Karpas-422 (cell line): ENCODE measurements around the gene ZACN. TPM values are rescaled to one million over a fixed set of nuclear protein-coding genes. Genes with fewer than 3 reads are reported as not detected.
"Not testable (repeated sequence)": the region's sequence is repeated elsewhere in the genome, so short reads cannot be mapped to it uniquely, and the experiment has no call there.

ENCODE experiments used
- DNase-seq: peaks from one replicate; pipeline ENCODE4 v3.0.0-alpha.2; 2015
- H2AFZ ChIP-seq: fragments of 200-600 bp; sonication (generic); 2 replicates; pipeline ENCODE4 v1.6.1; 2014; ENCODE audit warnings: antibody characterized with exemption, low read length, mixed read lengths
- H3K27ac ChIP-seq: fragments of 200-600 bp; sonication (generic); 2 replicates; pipeline ENCODE4 v1.5.1; 2014; ENCODE audit warnings: mild to moderate bottlenecking, low read length, moderate library complexity
- H3K27me3 ChIP-seq: fragments of 200-600 bp; sonication (generic); 2 replicates; pipeline ENCODE4 v1.6.1; 2014; ENCODE audit warnings: low read length, mixed read lengths
- H3K36me3 ChIP-seq: fragments of 200-600 bp; sonication (generic); 2 replicates; pipeline ENCODE4 v1.6.1; 2014; ENCODE audit warnings: low read length, mixed read lengths; ENCODE audit not compliant: insufficient read depth
- H3K4me1 ChIP-seq: fragments of 200-600 bp; sonication (generic); 2 replicates; pipeline ENCODE4 v1.6.1; 2014; ENCODE audit warnings: mild to moderate bottlenecking, low read length, mixed read lengths
- H3K4me2 ChIP-seq: fragments of 200-600 bp; sonication (generic); 2 replicates; pipeline ENCODE4 v1.6.1; 2014; ENCODE audit warnings: low read length, low read depth, mild to moderate bottlenecking; ENCODE audit not compliant: poor library complexity, severe bottlenecking
- H3K4me3 ChIP-seq: fragments of 200-600 bp; sonication (generic); 2 replicates; pipeline ENCODE4 v1.5.1; 2014; ENCODE audit warnings: mild to moderate bottlenecking, antibody characterized with exemption, low read length, mixed read lengths
- H3K79me2 ChIP-seq: fragments of 200-600 bp; sonication (generic); 2 replicates; pipeline ENCODE4 v1.6.1; 2014; ENCODE audit warnings: mild to moderate bottlenecking, low read length, mixed read lengths
- H3K9ac ChIP-seq: fragments of 200-600 bp; sonication (generic); 2 replicates; pipeline ENCODE4 v1.6.0; 2014; ENCODE audit warnings: low read length
- H3K9me2 ChIP-seq: fragments of 200-600 bp; sonication (generic), shearing (Covaris generic); replicated peaks from 2 replicates; pipeline ENCODE4 v1.6.0; 2014; ENCODE audit warnings: mild to moderate bottlenecking, low read length, moderate library complexity; ENCODE audit not compliant: insufficient read depth
- H3K9me3 ChIP-seq: fragments of 300-700, 200-600 bp; sonication (generic); 2 replicates; pipeline ENCODE4 v1.6.1; 2014; ENCODE audit warnings: low read length, mixed read lengths
- H4K20me1 ChIP-seq: fragments of 200-600 bp; sonication (generic); 2 replicates; pipeline ENCODE4 v1.6.1; 2014; ENCODE audit warnings: mild to moderate bottlenecking, antibody characterized with exemption, low read length, low read depth; ENCODE audit not compliant: insufficient read depth
- total RNA-seq: library from RNA; depleted of rRNA; stranded (reverse); fragments of >200 nt; shearing (Covaris generic); gene quantifications from 2 replicates; pipeline ENCODE4 v1.2.3, GENCODE V29; 2014; ENCODE audit warnings: low replicate concordance

Gene ZACN
- total RNA-seq, 1 experiment from 2014 or later: not detected

GRCh38 chr17:76049836-76050537, 29.0 kb upstream of the ZACN start:
- Histone ChIP-seq H3K27ac (no peak overlapping the region), H3K9me2 (no peaks in the 10 kb centered on the region), H3K4me3 (no peak overlapping the region), H3K9me3 (no peaks in the 10 kb centered on the region), H3K9ac (no peak overlapping the region), H4K20me1 (no peaks in the 10 kb centered on the region), H3K79me2 (no peaks in the 10 kb centered on the region), H3K36me3 (peaks cover 9% of the 10 kb centered on the region; the same call in 1 of the 2 replicates), H3K4me1 (peaks cover 10% of the 10 kb centered on the region), H3K4me2 (no peak overlapping the region), H3K27me3 (no peaks in the 10 kb centered on the region), H2AFZ (no peak overlapping the region)
- no peak for DNase-seq

- H3K9me3 ChIP-seq: no peaks in the 10 kb centered on the region
- H3K4me2 ChIP-seq: no peak overlapping the region
- H2AFZ ChIP-seq: no peak overlapping the region
- peaks cover 9% of the 10 kb centered on the region; the same call in 1 of the 2 replicates for H3K36me3 ChIP-seq
- H3K27ac ChIP-seq: no peak overlapping the region
- H3K9ac ChIP-seq: no peak overlapping the region
- H3K4me1 ChIP-seq: peaks cover 10% of the 10 kb centered on the region
- no peaks in the 10 kb centered on the region for H3K9me2 ChIP-seq
- DNase-seq: no peak
- H3K27me3 ChIP-seq: no peaks in the 10 kb centered on the region
- no peaks in the 10 kb centered on the region for H3K79me2 ChIP-seq
- no peak overlapping the region for H3K4me3 ChIP-seq
- no peaks in the 10 kb centered on the region for H4K20me1 ChIP-seq
Observed at GRCh38 chr17:76050538-76051467, 28.2 kb upstream of the ZACN start.

DNA sequence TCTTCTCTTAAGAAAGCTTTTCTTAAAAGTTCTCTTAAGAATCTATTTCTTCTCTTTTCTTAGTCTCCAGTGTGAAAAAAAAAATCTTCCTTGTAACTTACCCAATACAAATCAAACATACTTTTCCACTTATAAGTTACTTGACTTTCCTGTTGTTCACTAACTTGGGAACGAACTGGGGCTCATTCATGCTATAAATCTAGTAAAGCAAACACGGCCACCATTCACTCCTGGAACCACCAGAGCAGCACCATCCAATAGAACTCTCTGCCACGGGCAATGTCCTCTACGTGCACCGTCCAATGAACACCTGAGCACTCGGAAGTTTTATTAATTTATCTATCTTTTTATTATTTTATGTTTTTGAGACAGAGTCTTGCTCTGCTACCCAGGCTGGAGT, 27.4 kb upstream of the ZACN start:
- peaks cover 10% of the 10 kb centered on the region for H3K4me1 ChIP-seq
- H3K9ac ChIP-seq: no peak overlapping the region
- H3K4me2 ChIP-seq: no peak overlapping the region
- no peaks in the 10 kb centered on the region for H3K79me2 ChIP-seq
- H4K20me1 ChIP-seq: no peaks in the 10 kb centered on the region
- no peaks in the 10 kb centered on the region for H3K9me3 ChIP-seq
- H3K36me3 ChIP-seq: peaks cover 11% of the 10 kb centered on the region; the same call in 1 of the 2 replicates
- no peak for DNase-seq
- no peaks in the 10 kb centered on the region for H3K27me3 ChIP-seq
- no peaks in the 10 kb centered on the region for H3K9me2 ChIP-seq
- no peak overlapping the region for H2AFZ ChIP-seq
- no peak overlapping the region for H3K27ac ChIP-seq
- no peak overlapping the region for H3K4me3 ChIP-seq

GRCh38 chr17:76053246-76054111, 25.5 kb upstream of the ZACN start:
- peaks cover 13% of the 10 kb centered on the region; the same call in 1 of the 2 replicates for H3K36me3 ChIP-seq
- no peaks in the 10 kb centered on the region for H3K9me2 ChIP-seq
- H3K4me3 ChIP-seq: no peak overlapping the region
- H3K27me3 ChIP-seq: no peaks in the 10 kb centered on the region
- H3K4me1 ChIP-seq: peaks cover 2% of the 10 kb centered on the region
- H3K9ac ChIP-seq: no peak overlapping the region
- no peaks in the 10 kb centered on the region for H4K20me1 ChIP-seq
- H3K4me2 ChIP-seq: no peak overlapping the region
- no peaks in the 10 kb centered on the region for H3K9me3 ChIP-seq
- H3K79me2 ChIP-seq: no peaks in the 10 kb centered on the region
- H2AFZ ChIP-seq: no peak overlapping the region
- H3K27ac ChIP-seq: no peak overlapping the region
- DNase-seq: no peak

DNA sequence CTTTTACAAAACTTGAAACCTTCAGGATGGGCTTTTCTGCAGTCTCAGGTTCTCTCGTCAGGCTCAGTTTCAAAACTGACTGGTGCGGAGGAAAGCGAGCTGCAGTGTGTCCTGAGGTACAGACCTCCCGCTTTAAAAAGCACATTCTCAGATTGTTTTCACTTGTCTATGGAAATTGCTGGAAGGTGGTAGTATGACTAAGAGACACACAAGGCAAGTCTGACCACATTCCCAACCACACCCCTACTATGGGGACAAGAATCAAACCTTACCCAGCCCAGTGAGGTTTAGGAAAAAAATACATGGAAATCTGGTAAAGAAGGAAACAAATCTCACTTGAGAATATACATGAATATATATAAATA, 24.9 kb upstream of the ZACN start:
- Histone ChIP-seq H3K9ac (no peak overlapping the region), H3K9me3 (no peaks in the 10 kb centered on the region), H3K4me1 (no peaks in the 10 kb centered on the region), H3K36me3 (peaks cover 15% of the 10 kb centered on the region; the same call in 1 of the 2 replicates), H2AFZ (no peak overlapping the region), H3K4me2 (no peak overlapping the region), H3K9me2 (no peaks in the 10 kb centered on the region), H3K4me3 (no peak overlapping the region), H4K20me1 (no peaks in the 10 kb centered on the region), H3K27ac (no peak overlapping the region), H3K27me3 (no peaks in the 10 kb centered on the region), H3K79me2 (no peaks in the 10 kb centered on the region)
- no peak for DNase-seq

GRCh38 chr17:76056882-76057281, 22.1 kb upstream of the ZACN start:
- H3K9me2 ChIP-seq: no peaks in the 10 kb centered on the region

DNA sequence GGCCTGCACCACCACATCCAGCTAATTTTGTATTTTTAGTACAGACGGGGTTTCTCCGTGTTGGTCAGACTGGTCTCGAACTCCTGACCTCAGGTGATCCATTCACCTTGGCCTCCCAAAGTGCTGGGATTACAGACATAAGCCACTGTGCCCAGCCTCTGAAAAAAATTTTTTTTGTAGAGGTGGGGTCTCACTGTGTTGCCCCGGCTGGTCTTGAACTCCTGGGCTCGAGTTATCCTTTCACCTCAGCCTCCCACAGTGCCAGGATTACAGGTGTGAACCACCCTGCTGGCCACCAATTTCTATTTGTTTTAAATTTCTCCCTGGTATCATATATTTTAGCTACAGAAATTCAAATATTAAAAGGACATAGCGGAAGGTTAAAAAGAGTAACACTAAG, 20.7 kb upstream of the ZACN start:
- not testable (repeated sequence) for H3K27me3 ChIP-seq, H3K27ac ChIP-seq, H4K20me1 ChIP-seq, H3K9me3 ChIP-seq, H3K4me1 ChIP-seq, H3K9ac ChIP-seq, H3K4me3 ChIP-seq, H3K9me2 ChIP-seq, H3K79me2 ChIP-seq, H2AFZ ChIP-seq, DNase-seq, H3K4me2 ChIP-seq
- peaks cover 15% of the 10 kb centered on the region; the same call in 1 of the 2 replicates for H3K36me3 ChIP-seq

More at GRCh38 chr17:76056882-76057281, 22.1 kb upstream of the ZACN start:
- H2AFZ ChIP-seq: no peak overlapping the region
- no peaks in the 10 kb centered on the region for H3K27me3 ChIP-seq
- H3K79me2 ChIP-seq: no peaks in the 10 kb centered on the region
- no peak overlapping the region for H3K27ac ChIP-seq
- H3K4me3 ChIP-seq: no peak overlapping the region
- no peaks in the 10 kb centered on the region for H4K20me1 ChIP-seq
- H3K4me2 ChIP-seq: no peak overlapping the region
- H3K36me3 ChIP-seq: peaks cover 15% of the 10 kb centered on the region; the same call in 1 of the 2 replicates
- no peaks in the 10 kb centered on the region for H3K4me1 ChIP-seq
- no peak for DNase-seq
- no peaks in the 10 kb centered on the region for H3K9me3 ChIP-seq
- H3K9ac ChIP-seq: no peak overlapping the region
